Lower lobe of right lung (tissue), 2 donors: ENCODE measurements around the gene ILF2. TPM values are rescaled to one million over a fixed set of nuclear protein-coding genes. Genes with fewer than 3 reads are reported as not detected.

ENCODE experiments used
- ATAC-seq, 2 donors: fragments of 200-7000 bp; cut with Tn5 transposase; one replicate each; pipeline ENCODE4 v1.9.1; 2020 to 2022; ENCODE audit warnings: mild to moderate bottlenecking in 2 of 2, moderate library complexity in 2 of 2
- DNase-seq: peaks from one replicate; pipeline ENCODE4 v3.0.0-alpha.2; 2020
- H3K27ac ChIP-seq: fragments of 200-600 bp; one replicate; pipeline ENCODE4 v1.8.0; 2022
- H3K27me3 ChIP-seq: fragments of 200-600 bp; one replicate; pipeline ENCODE4 v1.8.0; 2022; ENCODE audit warnings: low read depth
- H3K36me3 ChIP-seq: fragments of 200-600 bp; one replicate; pipeline ENCODE4 v1.8.0; 2022; ENCODE audit warnings: mild to moderate bottlenecking
- H3K4me1 ChIP-seq: fragments of 200-600 bp; one replicate; pipeline ENCODE4 v1.8.0; 2022
- H3K4me3 ChIP-seq: fragments of 200-600 bp; one replicate; pipeline ENCODE4 v1.8.0; 2022; ENCODE audit warnings: mild to moderate bottlenecking
- H3K9me3 ChIP-seq: fragments of 200-600 bp; one replicate; pipeline ENCODE4 v1.8.0; 2022
- intact Hi-C: fragments of 100-400 bp; cut with DNase I; formaldehyde crosslinking; loops from one replicate; pipeline ENCODE4 v1.11.0; 2022
- total RNA-seq: library from RNA; stranded (reverse); fragmentation: NEBNext Ultra II Directional; extraction: Animal tissue kit (Norgen Biotek cat#: 25700); gene quantifications from one replicate; pipeline ENCODE4 v1.2.1, GENCODE V29; 2021
- TF ChIP-seq, protein P1 (sequence below): fragments of 200-600 bp; IDR thresholded peaks from one replicate; pipeline ENCODE4 v1.8.0; 2022; ENCODE audit warnings: antibody characterized with exemption, mild to moderate bottlenecking
- donor health status: DM: no; HTN: yes; CAD: no; lungs with severe emphysema.

The ILF2 gene
- total RNA-seq, 1 donor from 2014 or later: 83.2 TPM

DNA sequence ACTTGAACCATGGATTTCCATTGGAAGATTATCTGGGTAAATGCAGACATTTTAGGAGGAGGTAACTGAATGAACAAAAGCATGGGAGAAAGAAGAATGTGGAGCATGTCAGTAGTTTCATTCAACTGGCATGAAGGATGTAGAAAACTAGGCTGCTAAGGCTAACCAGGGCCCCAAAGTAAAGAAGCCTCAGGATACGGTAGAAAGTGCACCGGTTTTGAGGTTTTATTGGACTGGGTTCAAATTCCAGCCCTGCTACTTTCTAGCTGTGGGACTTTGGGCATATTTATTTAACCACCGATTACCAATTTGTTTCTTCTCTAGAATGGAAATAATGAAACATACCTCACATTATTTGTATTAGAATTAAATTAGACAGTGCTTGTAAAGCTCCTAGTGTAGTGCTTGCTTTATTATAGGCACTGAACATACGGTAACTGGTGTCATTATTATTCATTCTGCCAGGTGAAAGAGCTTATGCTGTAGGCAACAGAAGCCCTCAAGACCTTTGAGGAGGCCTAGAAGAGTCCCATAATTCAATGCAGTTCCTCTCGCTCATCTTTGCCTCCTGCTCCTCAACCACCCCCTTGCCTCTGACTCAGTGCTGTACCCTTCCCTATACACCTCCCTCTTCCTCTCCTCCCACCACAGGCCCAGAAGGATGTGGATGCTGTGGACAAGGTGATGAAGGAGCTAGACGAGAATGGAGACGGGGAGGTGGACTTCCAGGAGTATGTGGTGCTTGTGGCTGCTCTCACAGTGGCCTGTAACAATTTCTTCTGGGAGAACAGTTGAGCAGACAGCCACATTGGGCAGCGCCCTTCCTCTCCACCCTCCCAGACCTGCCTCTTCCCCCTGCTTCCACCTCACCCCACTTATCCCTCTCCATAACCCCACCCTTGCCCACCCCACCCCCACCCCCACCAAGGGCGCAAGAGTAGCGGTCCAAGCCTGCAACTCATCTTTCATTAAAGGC is 39.5 kb downstream of the ILF2 start:
- TF ChIP-seq, protein P1, sequence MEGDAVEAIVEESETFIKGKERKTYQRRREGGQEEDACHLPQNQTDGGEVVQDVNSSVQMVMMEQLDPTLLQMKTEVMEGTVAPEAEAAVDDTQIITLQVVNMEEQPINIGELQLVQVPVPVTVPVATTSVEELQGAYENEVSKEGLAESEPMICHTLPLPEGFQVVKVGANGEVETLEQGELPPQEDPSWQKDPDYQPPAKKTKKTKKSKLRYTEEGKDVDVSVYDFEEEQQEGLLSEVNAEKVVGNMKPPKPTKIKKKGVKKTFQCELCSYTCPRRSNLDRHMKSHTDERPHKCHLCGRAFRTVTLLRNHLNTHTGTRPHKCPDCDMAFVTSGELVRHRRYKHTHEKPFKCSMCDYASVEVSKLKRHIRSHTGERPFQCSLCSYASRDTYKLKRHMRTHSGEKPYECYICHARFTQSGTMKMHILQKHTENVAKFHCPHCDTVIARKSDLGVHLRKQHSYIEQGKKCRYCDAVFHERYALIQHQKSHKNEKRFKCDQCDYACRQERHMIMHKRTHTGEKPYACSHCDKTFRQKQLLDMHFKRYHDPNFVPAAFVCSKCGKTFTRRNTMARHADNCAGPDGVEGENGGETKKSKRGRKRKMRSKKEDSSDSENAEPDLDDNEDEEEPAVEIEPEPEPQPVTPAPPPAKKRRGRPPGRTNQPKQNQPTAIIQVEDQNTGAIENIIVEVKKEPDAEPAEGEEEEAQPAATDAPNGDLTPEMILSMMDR: no peak
- no peaks in the 10 kb centered on the region for H3K27me3 ChIP-seq
- no peak for DNase-seq
- peaks cover 10% of the 10 kb centered on the region for H3K36me3 ChIP-seq
- intact Hi-C loops: no loop called here
- no peak overlapping the region for H3K4me3 ChIP-seq
- no peaks in the 10 kb centered on the region for H3K9me3 ChIP-seq
- no peak overlapping the region for H3K27ac ChIP-seq
- no peak for ATAC-seq
- H3K4me1 ChIP-seq: peaks cover 59% of the 10 kb centered on the region

DNA sequence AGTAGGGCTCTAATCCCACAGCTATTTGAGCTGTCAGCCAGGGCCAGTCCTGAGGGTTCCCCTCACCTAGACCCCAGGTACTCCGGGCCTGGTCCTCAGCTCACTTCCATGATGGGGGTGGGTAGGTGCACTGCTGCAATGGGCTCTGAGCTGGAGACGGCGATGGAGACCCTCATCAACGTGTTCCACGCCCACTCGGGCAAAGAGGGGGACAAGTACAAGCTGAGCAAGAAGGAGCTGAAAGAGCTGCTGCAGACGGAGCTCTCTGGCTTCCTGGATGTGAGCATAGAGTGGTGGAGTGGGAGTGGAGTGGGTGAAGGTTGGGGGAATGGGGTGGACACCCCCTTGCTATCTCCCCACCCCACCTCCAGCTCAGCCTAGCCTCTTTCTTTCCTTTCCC is 40.4 kb downstream of the ILF2 start:
- H3K4me1 ChIP-seq: peaks cover 59% of the 10 kb centered on the region
- ATAC-seq (no peak), DNase-seq (no peak)
- TF ChIP-seq, protein P1: no peak
- no peaks in the 10 kb centered on the region for H3K9me3 ChIP-seq
- H3K27ac ChIP-seq: peak overlapping the region; percentile 24
- H3K27me3 ChIP-seq: no peaks in the 10 kb centered on the region
- no peak overlapping the region for H3K4me3 ChIP-seq
- H3K36me3 ChIP-seq: peaks cover 6% of the 10 kb centered on the region
- intact Hi-C loops: no loop called here

DNA sequence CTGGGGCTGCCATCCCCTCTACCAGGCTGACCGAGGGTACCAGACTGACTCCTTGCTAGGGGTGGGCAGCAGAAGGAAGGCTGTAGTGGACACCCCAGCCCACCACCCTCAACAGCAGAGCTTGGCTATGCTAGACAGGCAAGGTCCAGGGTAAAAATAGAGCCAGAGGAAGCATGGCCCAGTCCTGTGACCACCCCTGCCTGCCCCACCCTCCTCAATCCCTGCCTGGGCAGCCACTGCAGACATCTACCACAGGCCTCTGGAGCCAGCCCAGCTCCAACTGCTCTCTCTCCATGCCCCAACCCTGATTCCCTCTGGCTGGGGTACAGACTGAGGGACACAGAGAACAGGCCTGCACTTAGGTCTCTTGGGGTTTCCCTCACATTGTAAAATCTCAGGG is 40.8 kb downstream of the ILF2 start:
- Histone ChIP-seq H3K4me3 (no peak overlapping the region), H3K36me3 (peaks cover 6% of the 10 kb centered on the region), H3K4me1 (peaks cover 59% of the 10 kb centered on the region), H3K27me3 (no peaks in the 10 kb centered on the region), H3K9me3 (no peaks in the 10 kb centered on the region), H3K27ac (peak overlapping the region; percentile 24)
- intact Hi-C loops: no loop called here
- DNase-seq: no peak
- TF ChIP-seq, protein P1: no peak
- ATAC-seq: no peak

DNA sequence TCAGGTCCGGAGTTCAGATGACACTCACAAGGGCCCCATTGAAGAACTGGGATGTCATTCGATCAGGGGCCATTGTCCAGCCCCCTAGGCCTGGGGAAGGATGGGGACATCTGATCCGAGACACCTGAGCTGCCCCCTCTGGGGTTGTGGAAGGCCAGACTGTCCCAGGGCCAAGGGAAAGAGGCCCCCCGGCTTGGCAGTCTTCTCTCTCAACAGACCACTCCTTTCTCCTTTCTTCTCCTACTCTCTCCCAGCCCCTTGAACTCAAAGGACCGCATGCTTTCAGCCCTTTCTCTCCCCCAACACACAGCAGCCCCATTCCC is 41.5 kb downstream of the ILF2 start:
- H3K36me3 ChIP-seq: peaks cover 6% of the 10 kb centered on the region
- no peak overlapping the region for H3K27ac ChIP-seq
- ATAC-seq (no peak), DNase-seq (no peak)
- H3K27me3 ChIP-seq: no peaks in the 10 kb centered on the region
- no peak overlapping the region for H3K4me3 ChIP-seq
- no peaks in the 10 kb centered on the region for H3K9me3 ChIP-seq
- peaks cover 62% of the 10 kb centered on the region for H3K4me1 ChIP-seq
- TF ChIP-seq, protein P1: no peak
- intact Hi-C loops: no loop called here

DNA sequence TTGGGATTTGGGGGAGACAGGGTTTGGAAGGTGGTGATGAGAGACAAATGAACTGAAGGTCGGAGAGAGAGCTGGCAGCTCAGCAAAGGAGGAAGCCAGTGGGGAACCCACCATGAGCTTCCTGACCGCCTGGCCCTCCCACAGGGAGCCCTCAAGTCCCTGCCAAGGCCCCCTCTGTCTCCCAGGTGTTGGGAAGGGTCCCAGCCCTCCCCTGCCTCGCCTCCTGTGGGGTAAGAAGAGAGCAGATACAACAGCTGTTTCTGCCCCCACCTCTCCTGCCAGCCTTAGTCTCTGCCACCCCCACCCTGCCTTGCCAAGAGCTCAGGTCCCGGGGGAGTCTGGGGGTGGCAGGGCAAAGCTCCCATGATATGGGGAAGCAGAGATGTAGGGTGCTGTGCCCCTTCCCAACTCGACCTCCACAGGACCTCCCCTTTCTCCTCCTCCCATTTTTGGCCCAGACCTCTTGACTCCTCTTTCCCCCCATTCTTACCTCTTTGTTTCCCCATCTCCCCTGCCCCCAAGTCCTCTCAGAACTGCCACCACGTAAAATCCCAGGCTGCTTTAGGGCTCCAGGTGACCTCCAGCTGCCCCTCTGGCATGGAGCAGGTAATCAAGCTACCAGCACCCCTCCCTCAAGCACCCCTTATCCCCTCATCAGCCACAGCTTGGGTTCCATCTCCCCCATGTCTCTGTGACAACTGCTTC is 42.0 kb downstream of the ILF2 start:
- ATAC-seq: no peak
- no peaks in the 10 kb centered on the region for H3K9me3 ChIP-seq
- no peaks in the 10 kb centered on the region for H3K27me3 ChIP-seq
- intact Hi-C loops: no loop called here
- H3K4me1 ChIP-seq: peaks cover 67% of the 10 kb centered on the region
- DNase-seq: no peak
- TF ChIP-seq, protein P1: no peak
- H3K36me3 ChIP-seq: peaks cover 6% of the 10 kb centered on the region
- no peak overlapping the region for H3K4me3 ChIP-seq
- H3K27ac ChIP-seq: peak overlapping the region; percentile 6
